RWPE2 (cell line): ENCODE data around the gene BTBD9.

Source experiments
- ATAC-seq: fragments of 200-7000 bp; cut with Tn5 transposase; 3 replicates; pipeline ENCODE4 v1.9.1; 2021; ENCODE audit warnings: low read depth
- DNase-seq: peaks from one replicate; pipeline ENCODE4 v3.0.0-alpha.2; 2020; ENCODE audit warnings: low spot score
- H3K27ac ChIP-seq: fragments of 450-650 bp; 2 replicates; pipeline ENCODE4 v1.5.1; 2017; ENCODE audit warnings: mild to moderate bottlenecking; ENCODE audit not compliant: poor library complexity, severe bottlenecking
- H3K27me3 ChIP-seq: fragments of 250-450 bp; sonication (Bioruptor Pico); 2 replicates; pipeline ENCODE4 v1.5.1; 2021; ENCODE audit warnings: mild to moderate bottlenecking, moderate library complexity; ENCODE audit not compliant: insufficient read depth, poor library complexity, severe bottlenecking
- H3K36me3 ChIP-seq: fragments of 250-450 bp; sonication (Bioruptor Pico); 2 replicates; pipeline ENCODE4 v1.5.1; 2020; ENCODE audit warnings: low read depth, mild to moderate bottlenecking, moderate library complexity
- H3K4me1 ChIP-seq: fragments of 250-450 bp; sonication (Bioruptor Pico); 2 replicates; pipeline ENCODE4 v1.5.1; 2021; ENCODE audit warnings: mild to moderate bottlenecking, moderate library complexity; ENCODE audit not compliant: insufficient read depth, poor library complexity, severe bottlenecking
- H3K4me3 ChIP-seq: fragments of 250-450 bp; sonication (Bioruptor Pico); 2 replicates; pipeline ENCODE4 v1.5.1; 2021; ENCODE audit warnings: mild to moderate bottlenecking, moderate library complexity; ENCODE audit not compliant: severe bottlenecking
- H3K9me3 ChIP-seq: fragments of 250-450 bp; sonication (Bioruptor Pico); 2 replicates; pipeline ENCODE4 v1.5.1; 2021; ENCODE audit warnings: mild to moderate bottlenecking, moderate library complexity; ENCODE audit not compliant: severe bottlenecking
- CTCF ChIP-seq: fragments of 450-650 bp; IDR thresholded peaks from one replicate; pipeline ENCODE4 v1.5.1; 2017; ENCODE audit warnings: mild to moderate bottlenecking, moderate library complexity; ENCODE audit not compliant: poor library complexity, severe bottlenecking

Gene BTBD9

GRCh38 chr6:38269461-38270172 is 370.1 kb downstream of the BTBD9 start:
- Histone ChIP-seq H3K4me1 (peaks cover 3% of the 10 kb centered on the region), H3K4me3 (no peak overlapping the region), H3K9me3 (no peaks in the 10 kb centered on the region), H3K27ac (no peak overlapping the region), H3K27me3 (no peaks in the 10 kb centered on the region), H3K36me3 (no peaks in the 10 kb centered on the region)
- ATAC-seq (no peak), DNase-seq (no peak)
- TF ChIP-seq CTCF: no peak

GRCh38 chr6:38268342-38268741 is 371.4 kb downstream of the BTBD9 start:
- no peaks in the 10 kb centered on the region for H3K9me3 ChIP-seq
- peaks cover 3% of the 10 kb centered on the region for H3K4me1 ChIP-seq
- no peak overlapping the region for H3K4me3 ChIP-seq
- no peak for DNase-seq
- H3K27me3 ChIP-seq: no peaks in the 10 kb centered on the region
- ATAC-seq: no peak
- no peak overlapping the region for H3K27ac ChIP-seq
- no peak for TF ChIP-seq CTCF
- no peaks in the 10 kb centered on the region for H3K36me3 ChIP-seq

GRCh38 chr6:38266921-38267354 is 372.8 kb downstream of the BTBD9 start:
- ATAC-seq: no peak
- Histone ChIP-seq H3K36me3 (no peaks in the 10 kb centered on the region), H3K27me3 (no peaks in the 10 kb centered on the region), H3K27ac (no peak overlapping the region), H3K4me3 (no peak overlapping the region), H3K4me1 (peaks cover 16% of the 10 kb centered on the region), H3K9me3 (no peaks in the 10 kb centered on the region)
- DNase-seq: no peak
- TF ChIP-seq CTCF: no peak

- Histone ChIP-seq H3K4me1 (peaks cover 37% of the 10 kb centered on the region), H3K27ac (no peak overlapping the region), H3K9me3 (no peaks in the 10 kb centered on the region), H3K4me3 (no peak overlapping the region), H3K36me3 (no peaks in the 10 kb centered on the region), H3K27me3 (no peaks in the 10 kb centered on the region)
- no peak for TF ChIP-seq CTCF
- ATAC-seq: no peak
- no peak for DNase-seq
Measured at GRCh38 chr6:38264605-38265004, 375.1 kb downstream of the BTBD9 start.

- Histone ChIP-seq H3K27me3 (no peaks in the 10 kb centered on the region), H3K4me1 (peaks cover 46% of the 10 kb centered on the region), H3K4me3 (no peak overlapping the region), H3K36me3 (no peaks in the 10 kb centered on the region), H3K27ac (peak overlapping the region; percentile 81), H3K9me3 (no peaks in the 10 kb centered on the region)
- ATAC-seq (peak; percentile 58), DNase-seq (no peak)
- TF ChIP-seq CTCF: no peak
Measured at GRCh38 chr6:38262609-38263008, 377.1 kb downstream of the BTBD9 start.
